HEK293T (cell line): ENCODE measurements around the gene EIF3J.

Experiments used
- ARNT ChIP-seq: fragments of 450-650 bp; IDR thresholded peaks from 2 replicates; pipeline ENCODE4 v1.6.1; 2017; ENCODE audit warnings: mild to moderate bottlenecking
- BHLHE40 ChIP-seq: fragments of 450-650 bp; IDR thresholded peaks from 2 replicates; pipeline ENCODE4 v1.6.1; 2016; ENCODE audit warnings: mild to moderate bottlenecking, moderate library complexity, borderline replicate concordance
- CTBP1 ChIP-seq: fragments of 450-650 bp; IDR thresholded peaks from 2 replicates; pipeline ENCODE4 v1.6.1; 2016; ENCODE audit warnings: borderline replicate concordance
- ELF4 ChIP-seq: fragments of 450-650 bp; IDR thresholded peaks from 2 replicates; pipeline ENCODE4 v1.6.1; 2017; ENCODE audit warnings: antibody characterized with exemption
- FOXA1 ChIP-seq: fragments of 450-650 bp; IDR thresholded peaks from 2 replicates; pipeline ENCODE4 v1.6.1; 2016; ENCODE audit warnings: mild to moderate bottlenecking
- FOXK2 ChIP-seq: fragments of 450-650 bp; IDR thresholded peaks from 2 replicates; pipeline ENCODE4 v1.6.1; 2016; ENCODE audit warnings: mild to moderate bottlenecking
- FOXM1 ChIP-seq: fragments of 450-650 bp; IDR thresholded peaks from 2 replicates; pipeline ENCODE4 v1.6.1; 2017; ENCODE audit warnings: mild to moderate bottlenecking, borderline replicate concordance
- HDGF ChIP-seq: fragments of 450-650 bp; IDR thresholded peaks from 2 replicates; pipeline ENCODE4 v1.6.1; 2017; ENCODE audit warnings: antibody characterized with exemption, borderline replicate concordance
- L3MBTL2 ChIP-seq: fragments of 450-650 bp; conservative IDR thresholded peaks from 2 replicates; pipeline ENCODE4 v1.6.1; 2016; ENCODE audit warnings: mild to moderate bottlenecking
- LEF1 ChIP-seq: fragments of 450-650 bp; IDR thresholded peaks from 2 replicates; pipeline ENCODE4 v1.6.1; 2017; ENCODE audit warnings: mild to moderate bottlenecking, borderline replicate concordance
- PKNOX1 ChIP-seq: fragments of 450-650 bp; IDR thresholded peaks from 2 replicates; pipeline ENCODE4 v1.6.1; 2016
- SP1 ChIP-seq: fragments of 450-650 bp; IDR thresholded peaks from 2 replicates; pipeline ENCODE4 v1.6.1; 2017
- SUZ12 ChIP-seq: fragments of 450-650 bp; IDR thresholded peaks from 2 replicates; pipeline ENCODE4 v1.6.1; 2016; ENCODE audit warnings: mild to moderate bottlenecking
- ZNF384 ChIP-seq: fragments of 450-650 bp; IDR thresholded peaks from 2 replicates; pipeline ENCODE4 v1.6.1; 2016

GRCh38 chr15:44530653-44531052 lies 6.3 kb upstream of the EIF3J start:
- TF ChIP-seq L3MBTL2 (no peak), ELF4 (no peak), SUZ12 (no peak), FOXM1 (no peak), SP1 (no peak), FOXA1 (no peak), ZNF384 (no peak), BHLHE40 (no peak), FOXK2 (no peak), LEF1 (no peak), CTBP1 (no peak), HDGF (no peak), PKNOX1 (no peak), ARNT (no peak)
